GM12874 (cell line): ENCODE data around the gene THTPA.

Experiments used
- TF ChIP-seq, protein P1 (sequence below): IDR thresholded peaks from 2 replicates; pipeline ENCODE4 v1.5.1; 2011; ENCODE audit warnings: low read depth, mild to moderate bottlenecking, control low read depth, low read length, moderate library complexity; ENCODE audit not compliant: insufficient read depth

THTPA gene

DNA sequence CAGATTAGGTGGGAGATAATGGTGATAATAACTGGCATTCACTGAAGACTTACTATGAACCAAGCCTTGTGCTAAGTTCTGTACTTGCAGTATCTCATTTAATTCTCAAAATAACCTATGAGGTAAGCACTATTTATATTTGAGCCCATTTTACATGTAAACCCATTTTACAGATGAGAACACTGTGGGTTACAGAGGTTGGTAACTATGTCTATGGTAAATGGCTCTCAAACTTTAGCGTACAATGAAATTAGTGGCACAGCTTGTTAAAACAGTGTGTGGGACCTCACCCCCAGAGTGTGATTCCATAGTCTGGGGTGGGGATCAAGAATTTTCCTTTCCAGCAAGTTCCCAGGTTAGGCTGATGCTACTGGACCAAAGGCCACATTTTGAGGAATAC is 44.7 kb downstream of the THTPA start:
- TF ChIP-seq, protein P1, sequence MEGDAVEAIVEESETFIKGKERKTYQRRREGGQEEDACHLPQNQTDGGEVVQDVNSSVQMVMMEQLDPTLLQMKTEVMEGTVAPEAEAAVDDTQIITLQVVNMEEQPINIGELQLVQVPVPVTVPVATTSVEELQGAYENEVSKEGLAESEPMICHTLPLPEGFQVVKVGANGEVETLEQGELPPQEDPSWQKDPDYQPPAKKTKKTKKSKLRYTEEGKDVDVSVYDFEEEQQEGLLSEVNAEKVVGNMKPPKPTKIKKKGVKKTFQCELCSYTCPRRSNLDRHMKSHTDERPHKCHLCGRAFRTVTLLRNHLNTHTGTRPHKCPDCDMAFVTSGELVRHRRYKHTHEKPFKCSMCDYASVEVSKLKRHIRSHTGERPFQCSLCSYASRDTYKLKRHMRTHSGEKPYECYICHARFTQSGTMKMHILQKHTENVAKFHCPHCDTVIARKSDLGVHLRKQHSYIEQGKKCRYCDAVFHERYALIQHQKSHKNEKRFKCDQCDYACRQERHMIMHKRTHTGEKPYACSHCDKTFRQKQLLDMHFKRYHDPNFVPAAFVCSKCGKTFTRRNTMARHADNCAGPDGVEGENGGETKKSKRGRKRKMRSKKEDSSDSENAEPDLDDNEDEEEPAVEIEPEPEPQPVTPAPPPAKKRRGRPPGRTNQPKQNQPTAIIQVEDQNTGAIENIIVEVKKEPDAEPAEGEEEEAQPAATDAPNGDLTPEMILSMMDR, result no peak

DNA sequence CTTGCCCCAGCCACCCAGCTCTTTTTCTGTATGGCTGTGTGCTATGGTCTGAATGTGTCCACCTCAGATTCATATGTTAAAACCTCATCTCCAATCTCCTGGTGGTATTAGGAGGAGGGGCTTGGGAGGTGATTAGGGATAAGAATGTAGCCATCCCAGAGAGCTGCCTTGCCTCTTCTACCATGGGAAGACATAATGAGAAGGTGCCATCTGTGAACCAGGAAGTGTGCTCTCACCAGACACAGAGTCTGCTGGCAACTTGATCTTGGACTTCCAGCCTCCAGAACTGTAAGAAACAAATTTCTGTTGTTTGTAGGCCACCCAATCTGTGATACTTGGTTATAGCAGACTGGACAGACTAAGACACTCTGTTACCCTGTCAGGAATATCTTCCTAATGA is 45.4 kb downstream of the THTPA start:
- TF ChIP-seq, protein P1, result no peak

DNA sequence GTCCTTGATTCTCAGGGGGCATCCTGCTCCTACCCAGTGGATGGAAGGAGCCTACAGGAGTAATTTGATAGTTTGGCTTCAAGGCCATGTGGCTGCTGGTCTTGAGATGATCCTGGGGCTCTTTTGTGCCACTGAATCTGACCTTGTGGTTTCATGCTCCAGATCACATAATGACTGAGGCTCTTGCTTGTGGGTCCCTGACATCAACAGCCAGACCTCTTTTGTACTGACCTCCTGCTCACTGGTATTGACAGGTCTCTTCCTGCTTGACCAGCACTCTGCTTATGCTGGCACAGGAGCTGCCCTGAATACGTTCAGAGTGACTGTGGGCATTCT is 45.7 kb downstream of the THTPA start:
- TF ChIP-seq, protein P1, result no peak

DNA sequence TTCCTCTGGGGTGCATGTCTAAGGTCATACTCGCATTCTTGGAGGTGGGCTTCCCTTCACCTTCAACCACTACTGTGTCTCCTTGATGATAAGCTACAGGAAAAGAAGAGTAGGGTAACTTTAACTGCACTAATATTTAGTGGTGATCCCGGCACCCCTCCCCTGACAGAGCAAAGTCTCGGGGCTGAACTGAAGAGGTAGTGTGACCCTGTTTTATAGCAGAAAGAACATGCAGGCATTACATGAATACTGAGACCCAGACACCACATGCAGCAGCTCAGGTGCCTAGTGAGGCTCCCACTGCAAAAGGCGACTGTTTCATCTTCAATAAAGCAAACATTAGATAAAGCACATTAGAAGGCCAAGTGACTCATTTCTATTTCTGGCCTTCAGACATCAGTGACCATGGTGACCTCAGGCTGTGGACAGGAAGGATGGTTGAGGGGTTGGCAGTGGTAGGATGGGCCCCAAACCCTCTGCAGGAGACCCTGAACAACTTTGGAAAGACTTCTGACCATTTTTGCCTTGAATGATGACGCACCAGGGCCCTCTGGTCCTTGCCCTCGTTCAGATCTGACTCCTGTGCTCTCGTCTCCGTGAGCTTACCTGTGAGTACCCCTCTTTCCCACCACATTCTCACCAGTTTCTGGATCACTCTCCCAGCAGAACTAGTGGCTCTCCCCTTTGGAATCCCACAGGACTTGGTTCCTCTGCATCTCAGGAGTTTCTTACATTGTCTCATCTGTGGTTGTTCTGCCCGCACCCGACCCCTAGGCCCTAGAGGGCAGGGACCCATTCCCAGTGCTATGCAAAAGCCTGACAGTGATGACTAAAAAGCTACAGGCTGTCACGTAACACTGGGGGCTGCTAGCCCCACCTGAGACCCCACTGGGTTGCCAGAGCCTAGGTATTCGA is 46.4 kb downstream of the THTPA start:
- TF ChIP-seq, protein P1, result no peak

DNA sequence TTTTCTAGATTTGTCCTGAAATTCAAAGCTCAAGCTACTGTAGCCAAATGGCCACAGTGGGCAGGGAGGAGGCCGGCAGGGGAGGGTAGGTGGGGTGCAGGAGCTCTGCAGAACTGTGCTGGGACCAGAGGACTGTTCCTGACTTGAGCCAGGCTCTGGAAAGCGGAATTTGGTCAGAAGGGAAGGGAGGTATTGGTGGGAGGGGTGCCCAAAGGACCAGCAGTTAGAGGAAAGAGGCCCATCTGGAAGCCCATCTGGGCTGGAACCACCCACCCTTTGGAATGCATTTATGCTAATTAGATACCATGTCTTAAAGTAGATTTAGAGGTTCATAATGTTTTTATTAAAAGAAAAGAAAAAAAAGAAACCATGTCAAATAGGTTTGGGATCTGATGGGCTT is 47.0 kb downstream of the THTPA start:
- TF ChIP-seq, protein P1, result no peak

DNA sequence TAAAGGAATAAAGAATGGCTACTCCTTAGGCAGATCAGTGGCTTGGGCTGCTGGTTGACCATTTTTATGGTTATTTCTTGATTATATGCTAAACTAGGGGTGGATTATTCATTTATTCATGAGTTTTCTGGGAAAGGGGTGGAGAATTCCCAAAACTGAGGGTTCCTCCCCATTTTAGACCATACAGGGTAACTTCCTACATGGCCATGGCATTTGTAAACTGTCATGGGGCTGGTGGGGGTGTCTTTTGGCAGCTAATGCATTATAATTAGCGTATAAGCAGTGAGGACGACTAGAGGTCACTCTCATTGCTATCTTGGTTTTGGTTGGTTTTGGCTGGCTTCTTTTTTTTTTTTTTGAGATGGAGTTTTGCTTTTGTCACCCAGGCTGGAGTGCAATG is 48.1 kb downstream of the THTPA start:
- TF ChIP-seq, protein P1, result no peak

DNA sequence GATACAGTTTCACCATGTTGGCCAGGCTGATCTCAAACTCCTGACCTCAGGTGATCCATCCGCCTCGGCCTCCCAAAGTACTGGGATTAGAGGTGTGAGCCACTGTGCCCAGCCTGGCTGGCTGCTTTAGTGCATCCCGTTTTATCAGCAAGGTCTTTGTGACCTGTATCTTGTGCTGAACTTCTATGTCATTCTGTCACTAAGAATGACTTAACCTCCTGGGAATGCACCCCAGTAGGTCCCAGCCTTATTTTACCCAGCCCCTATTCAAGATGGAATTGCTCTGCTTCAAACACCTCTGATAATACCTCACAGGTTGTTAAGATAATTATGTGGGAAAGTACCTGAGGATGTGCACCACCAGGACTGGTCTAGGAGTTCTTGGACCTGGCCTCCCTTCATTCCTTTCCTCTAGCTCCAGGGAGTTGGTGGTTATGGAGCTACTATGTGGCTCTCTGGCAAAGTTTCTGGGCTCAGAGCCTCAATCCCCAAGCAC is 48.7 kb downstream of the THTPA start:
- TF ChIP-seq, protein P1, result no peak
